Ramos (cell line): Measurements from ENCODE around the gene CFAP100.

Source experiments
- in situ Hi-C: fragments of 300-500 bp; cut with MboI; formaldehyde crosslinking; loops from one replicate; pipeline ENCODE4 v1.14.3; 2022; ENCODE audit warnings: low sequenced_read_pairs; ENCODE audit not compliant: unreplicated experiment

Gene CFAP100

GRCh38 chr3:126438186-126438585 lies 43.5 kb downstream of the CFAP100 start:
- in situ Hi-C loops = no loop called here

GRCh38 chr3:126438746-126439145 lies 44.0 kb downstream of the CFAP100 start:
- in situ Hi-C loops = no loop called here

- in situ Hi-C loops = no loop called here
Observed at GRCh38 chr3:126439346-126439967, 44.7 kb downstream of the CFAP100 start.

- in situ Hi-C loops = no loop called here
Observed at GRCh38 chr3:126439968-126440708, 45.4 kb downstream of the CFAP100 start.

GRCh38 chr3:126440709-126440995 lies 45.9 kb downstream of the CFAP100 start:
- in situ Hi-C loops = no loop called here

GRCh38 chr3:126441256-126441880 lies 46.7 kb downstream of the CFAP100 start:
- in situ Hi-C loops = no loop called here

- in situ Hi-C loops = no loop called here
Observed at GRCh38 chr3:126442094-126442855, 47.6 kb downstream of the CFAP100 start.

GRCh38 chr3:126442856-126443242 lies 48.1 kb downstream of the CFAP100 start:
- in situ Hi-C loops = no loop called here

GRCh38 chr3:126445506-126445905 lies 50.8 kb downstream of the CFAP100 start:
- in situ Hi-C loops = no loop called here

GRCh38 chr3:126446301-126446700 lies 51.6 kb downstream of the CFAP100 start:
- in situ Hi-C loops = no loop called here

- in situ Hi-C loops = no loop called here
Observed at GRCh38 chr3:126446791-126447190, 52.1 kb downstream of the CFAP100 start.

GRCh38 chr3:126447456-126448106 lies 52.9 kb downstream of the CFAP100 start:
- in situ Hi-C loops = no loop called here

- in situ Hi-C loops = no loop called here
Observed at GRCh38 chr3:126448136-126448892, 53.6 kb downstream of the CFAP100 start.

GRCh38 chr3:126448893-126449180 lies 54.1 kb downstream of the CFAP100 start:
- in situ Hi-C loops = no loop called here

GRCh38 chr3:126449621-126450051 lies 54.9 kb downstream of the CFAP100 start:
- in situ Hi-C loops = no loop called here

GRCh38 chr3:126450219-126450618 lies 55.5 kb downstream of the CFAP100 start:
- in situ Hi-C loops = no loop called here

GRCh38 chr3:126450744-126451143 lies 56.0 kb downstream of the CFAP100 start:
- in situ Hi-C loops = no loop called here

- in situ Hi-C loops = no loop called here
Observed at GRCh38 chr3:126451511-126451910, 56.8 kb downstream of the CFAP100 start.

- in situ Hi-C loops = no loop called here
Observed at GRCh38 chr3:126452213-126452612, 57.5 kb downstream of the CFAP100 start.

- in situ Hi-C loops = no loop called here
Observed at GRCh38 chr3:126454025-126454424, 59.3 kb downstream of the CFAP100 start.
